ENCODE data around the gene ATG10.
"Not testable (repeated sequence)": the region's sequence is repeated elsewhere in the genome, so short reads cannot be mapped to it uniquely, and the experiment has no call there.

Gene ATG10

DNA sequence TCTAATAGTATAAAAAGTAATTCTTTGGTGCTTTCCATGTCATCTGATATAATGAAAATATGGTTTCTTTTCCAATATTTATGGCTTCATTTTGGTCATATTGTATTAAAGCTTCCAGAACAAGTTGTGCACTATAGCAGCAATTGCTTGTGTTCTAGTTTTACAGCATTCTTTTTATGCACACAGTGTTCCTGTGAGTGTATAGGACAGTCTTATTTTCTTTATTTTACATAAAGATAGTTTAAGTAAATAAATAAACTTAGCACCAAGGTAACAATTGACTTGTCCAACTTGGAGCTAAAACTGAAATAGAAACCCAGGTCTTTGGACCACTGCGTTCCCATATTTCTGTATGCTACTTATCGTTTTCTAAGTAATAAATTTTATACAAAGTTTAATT is 38.9 kb downstream of the ATG10 start:
- H3K27ac Mint-ChIP-seq: no peak overlapping the region
- no peaks in the 10 kb centered on the region for H3K36me3 Mint-ChIP-seq (ENCODE audit: low read depth)
- H3K27me3 Mint-ChIP-seq (ENCODE audit: low read depth): no peaks in the 10 kb centered on the region
- no peak overlapping the region for H3K4me3 Mint-ChIP-seq
- H3K4me1 Mint-ChIP-seq (ENCODE audit: low read depth): no peaks in the 10 kb centered on the region
- H3K9me3 Mint-ChIP-seq: peaks cover 7% of the 10 kb centered on the region

DNA sequence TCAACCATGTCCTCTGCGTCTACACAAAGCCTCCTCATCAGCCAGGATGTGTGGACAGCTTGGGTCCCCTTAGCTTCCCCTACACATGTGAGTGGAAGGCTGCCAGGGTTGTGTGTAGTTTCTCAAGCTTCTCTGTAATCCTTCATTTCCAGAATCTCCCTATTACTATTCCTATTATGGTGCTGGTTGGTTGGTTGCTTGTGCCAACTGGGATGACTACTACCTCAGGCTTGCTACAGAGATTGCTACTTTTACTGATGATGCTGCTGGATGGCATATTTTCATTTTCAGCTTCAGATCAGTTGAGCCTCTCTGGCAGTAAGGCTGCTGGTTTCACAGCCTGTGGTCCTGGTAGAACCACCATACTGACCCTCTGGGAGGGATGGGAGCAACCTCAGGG is 39.9 kb downstream of the ATG10 start:
- peaks cover 2% of the 10 kb centered on the region for H3K36me3 Mint-ChIP-seq (ENCODE audit: low read depth)
- H3K27ac Mint-ChIP-seq: no peak overlapping the region
- H3K4me3 Mint-ChIP-seq: no peak overlapping the region
- H3K27me3 Mint-ChIP-seq (ENCODE audit: low read depth): no peaks in the 10 kb centered on the region
- peaks cover 15% of the 10 kb centered on the region for H3K9me3 Mint-ChIP-seq
- H3K4me1 Mint-ChIP-seq (ENCODE audit: low read depth): no peaks in the 10 kb centered on the region

DNA sequence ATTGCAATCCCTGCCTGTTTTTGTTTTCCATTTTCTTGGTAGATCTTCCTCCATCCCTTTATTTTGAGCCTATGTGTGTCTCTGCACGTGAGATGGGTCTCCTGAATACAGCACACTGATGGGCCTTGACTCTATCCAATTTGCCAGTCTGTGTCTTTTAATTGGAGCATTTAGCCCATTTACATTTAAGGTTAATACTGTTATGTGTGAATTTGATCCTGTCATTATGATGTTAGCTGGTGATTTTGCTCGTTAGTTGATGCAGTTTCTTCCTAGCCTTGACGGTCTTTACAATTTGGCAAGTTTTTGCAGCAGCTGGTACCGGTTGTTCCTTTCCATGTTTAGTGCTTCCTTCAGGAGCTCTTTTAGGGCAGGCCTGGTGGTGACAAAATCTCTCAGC is 42.8 kb downstream of the ATG10 start:
- not testable (repeated sequence) for H3K36me3 Mint-ChIP-seq (ENCODE audit: low read depth); H3K4me1 Mint-ChIP-seq (ENCODE audit: low read depth); H3K27me3 Mint-ChIP-seq (ENCODE audit: low read depth); H3K27ac Mint-ChIP-seq; H3K4me3 Mint-ChIP-seq
- H3K9me3 Mint-ChIP-seq: peaks cover 15% of the 10 kb centered on the region

DNA sequence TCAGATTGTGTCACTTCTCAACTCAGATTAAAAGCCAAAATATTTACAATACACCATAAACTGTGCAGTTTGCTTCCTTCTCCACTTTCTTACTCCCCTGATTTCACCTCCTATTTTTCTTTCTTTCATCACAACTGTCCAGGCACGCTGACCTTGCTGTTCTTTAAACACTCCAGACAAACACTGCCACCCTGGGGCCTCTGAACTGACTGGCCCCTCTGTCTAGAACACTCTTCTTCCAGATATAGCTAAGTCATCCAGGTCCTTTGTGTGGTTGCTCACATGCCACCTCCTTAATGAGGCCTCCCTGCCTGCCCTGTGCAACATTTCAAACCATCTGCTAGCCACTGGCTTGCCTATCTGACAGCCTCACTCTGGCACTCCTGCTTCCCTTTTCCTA is 46.6 kb downstream of the ATG10 start:
- peaks cover 2% of the 10 kb centered on the region for H3K36me3 Mint-ChIP-seq (ENCODE audit: low read depth)
- H3K27me3 Mint-ChIP-seq (ENCODE audit: low read depth): no peaks in the 10 kb centered on the region
- H3K9me3 Mint-ChIP-seq: peaks cover 15% of the 10 kb centered on the region
- no peaks in the 10 kb centered on the region for H3K4me1 Mint-ChIP-seq (ENCODE audit: low read depth)
- H3K27ac Mint-ChIP-seq: no peak overlapping the region
- no peak overlapping the region for H3K4me3 Mint-ChIP-seq

DNA sequence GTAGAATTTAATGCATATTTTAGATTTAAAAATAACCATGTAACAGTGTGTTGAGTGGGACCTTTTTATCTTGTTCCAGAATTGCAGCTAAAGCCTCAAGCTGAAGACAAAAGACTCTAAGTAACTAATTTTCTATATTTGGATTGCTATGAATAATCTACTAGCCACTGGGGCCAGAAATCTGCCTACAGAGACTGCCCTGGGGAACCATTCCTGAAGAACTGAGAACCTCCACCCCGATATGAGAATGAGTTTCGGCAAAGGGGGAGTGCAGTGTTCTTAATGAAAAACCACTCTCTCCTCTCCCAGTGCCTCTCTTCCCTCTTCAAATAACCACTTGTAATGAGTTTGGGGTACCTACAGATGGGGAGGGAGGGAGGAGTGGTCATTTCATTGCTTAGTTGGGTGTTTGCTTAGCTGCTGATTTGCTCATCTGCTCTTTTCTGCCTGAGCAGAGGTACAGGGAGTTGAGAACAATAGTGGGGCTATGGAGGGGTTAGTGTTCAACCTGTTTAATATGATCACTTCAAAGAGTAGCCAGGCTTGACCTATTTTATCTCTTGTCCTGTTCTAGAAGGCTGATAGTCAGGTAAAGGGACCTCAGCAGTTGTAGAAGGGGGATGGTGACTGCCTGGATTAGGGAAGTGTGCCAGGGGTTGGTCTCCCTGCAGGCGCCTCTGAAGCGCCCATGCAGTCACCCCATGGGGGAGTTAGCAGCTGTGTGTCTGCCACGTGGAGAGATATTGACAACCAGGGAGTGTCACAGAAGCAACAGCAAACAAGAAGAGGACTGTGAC is 47.7 kb downstream of the ATG10 start:
- Mint-ChIP-seq H3K36me3 (ENCODE audit: low read depth) (peaks cover 2% of the 10 kb centered on the region), H3K4me1 (ENCODE audit: low read depth) (no peaks in the 10 kb centered on the region), H3K27me3 (ENCODE audit: low read depth) (no peaks in the 10 kb centered on the region), H3K27ac (no peak overlapping the region), H3K4me3 (no peak overlapping the region), H3K9me3 (peaks cover 15% of the 10 kb centered on the region)

DNA sequence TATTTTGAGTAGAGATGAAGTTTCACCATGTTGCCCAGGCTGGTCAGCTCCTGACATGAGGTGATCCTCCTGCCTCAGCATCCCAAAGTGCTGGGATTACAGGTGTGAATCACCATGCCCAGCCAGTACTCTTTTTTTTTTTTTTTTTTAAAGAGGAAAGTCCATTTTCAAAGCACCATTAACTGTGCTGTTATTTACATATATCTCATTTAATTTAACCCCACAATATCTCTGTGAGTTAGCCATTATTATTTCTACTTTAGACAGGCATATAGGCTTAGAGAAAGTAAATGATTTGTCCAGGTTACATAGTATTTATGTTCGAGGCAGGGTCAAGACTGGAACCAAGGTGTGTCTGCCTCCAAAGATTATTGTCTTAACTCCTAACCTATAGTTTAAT is 50.7 kb downstream of the ATG10 start:
- H3K36me3 Mint-ChIP-seq (ENCODE audit: low read depth): no peaks in the 10 kb centered on the region
- no peaks in the 10 kb centered on the region for H3K9me3 Mint-ChIP-seq
- H3K27me3 Mint-ChIP-seq (ENCODE audit: low read depth): no peaks in the 10 kb centered on the region
- no peaks in the 10 kb centered on the region for H3K4me1 Mint-ChIP-seq (ENCODE audit: low read depth)
- H3K4me3 Mint-ChIP-seq: no peak overlapping the region
- H3K27ac Mint-ChIP-seq: no peak overlapping the region

DNA sequence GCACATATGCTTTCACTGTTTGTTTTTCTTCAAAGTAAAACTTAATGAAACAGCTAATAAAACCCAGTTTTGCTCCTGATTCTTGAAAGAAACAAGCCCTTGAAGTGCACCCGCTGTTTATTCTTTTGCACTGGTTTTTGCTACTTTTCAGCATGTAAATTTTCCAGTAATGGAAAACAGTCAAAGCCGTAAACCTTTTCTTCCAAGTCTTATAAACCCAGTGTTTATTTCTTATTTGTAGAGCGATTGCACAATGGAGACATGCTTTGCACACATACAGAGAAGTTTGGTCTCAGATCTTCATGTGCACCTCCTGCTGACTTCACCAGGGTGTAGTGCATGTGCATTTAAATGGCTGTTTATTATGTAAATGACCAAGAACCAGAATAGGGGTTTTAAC is 51.8 kb downstream of the ATG10 start:
- Mint-ChIP-seq H3K9me3 (no peaks in the 10 kb centered on the region), H3K27me3 (ENCODE audit: low read depth) (no peaks in the 10 kb centered on the region), H3K4me3 (no peak overlapping the region), H3K4me1 (ENCODE audit: low read depth) (no peaks in the 10 kb centered on the region), H3K36me3 (ENCODE audit: low read depth) (no peaks in the 10 kb centered on the region), H3K27ac (no peak overlapping the region)

DNA sequence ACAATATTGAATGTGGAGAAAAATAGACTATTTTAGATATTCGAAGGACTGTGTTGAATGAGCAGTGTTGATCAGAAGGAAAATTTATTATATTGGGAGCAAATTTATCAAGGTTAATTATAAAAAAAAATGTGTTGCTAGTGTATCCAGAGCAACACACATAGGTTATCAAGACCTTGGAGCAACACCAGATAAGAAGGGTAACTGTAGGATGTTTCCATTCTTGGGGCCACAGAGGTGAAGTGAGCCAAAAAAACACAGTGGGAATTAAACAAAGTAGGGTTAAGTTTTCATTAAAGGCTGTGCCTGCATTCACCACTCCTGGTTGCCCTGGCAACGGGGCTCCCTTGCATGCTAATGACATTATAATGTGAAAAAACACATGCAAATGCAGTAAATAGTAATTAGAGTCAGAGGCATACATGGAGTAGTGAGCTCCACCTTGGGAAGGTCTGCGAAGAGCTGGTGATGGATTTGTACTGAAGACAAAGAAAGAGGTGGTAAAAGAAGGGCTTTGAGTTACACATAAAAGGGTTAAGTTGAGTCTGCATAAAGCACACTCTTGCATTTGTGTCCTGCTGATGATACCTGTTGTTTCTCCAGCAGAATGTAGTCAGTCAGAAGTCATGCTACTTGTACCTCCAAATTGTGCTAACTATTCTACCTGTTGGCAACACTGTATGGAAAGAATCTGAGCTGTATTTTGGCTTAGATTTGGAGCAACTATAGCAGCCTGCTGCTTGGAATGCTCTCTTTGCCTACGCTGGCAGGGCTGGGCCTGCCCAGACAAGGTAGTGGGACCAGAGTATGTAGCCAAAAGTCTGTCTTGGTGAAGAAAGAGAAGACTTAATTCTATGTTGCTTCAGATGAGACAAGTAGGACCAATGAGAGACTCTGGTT is 59.6 kb downstream of the ATG10 start:
- Mint-ChIP-seq H3K4me3 (no peak overlapping the region), H3K27ac (no peak overlapping the region)

DNA sequence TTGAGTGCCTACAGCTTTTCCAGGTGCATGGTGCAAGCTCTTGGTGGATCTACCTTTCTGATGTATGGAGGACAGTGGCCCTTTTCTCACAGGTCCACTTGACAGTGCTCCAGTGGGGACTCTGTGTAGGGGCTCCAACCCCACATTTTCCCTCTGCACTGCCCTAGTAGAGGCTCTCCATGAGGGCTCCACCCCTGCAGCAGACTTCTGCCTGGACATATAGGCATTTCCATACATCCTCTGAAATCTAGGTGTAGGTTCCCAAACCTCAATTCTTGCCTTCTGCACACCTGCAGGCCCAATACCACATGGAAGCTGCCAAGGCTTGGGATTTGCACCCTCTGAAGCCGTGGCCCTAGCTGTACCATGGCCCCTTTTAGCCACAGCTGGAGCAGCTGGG is 71.1 kb downstream of the ATG10 start:
- not testable (repeated sequence) for H3K4me1 Mint-ChIP-seq (ENCODE audit: low read depth); H3K36me3 Mint-ChIP-seq (ENCODE audit: low read depth); H3K27ac Mint-ChIP-seq; H3K4me3 Mint-ChIP-seq; H3K27me3 Mint-ChIP-seq (ENCODE audit: low read depth)
- peaks cover 35% of the 10 kb centered on the region for H3K9me3 Mint-ChIP-seq

More for the DNA sequence above, 59.6 kb downstream of the ATG10 start:
- H3K9me3 Mint-ChIP-seq: peaks cover 3% of the 10 kb centered on the region
- no peaks in the 10 kb centered on the region for H3K36me3 Mint-ChIP-seq (ENCODE audit: low read depth)
- no peaks in the 10 kb centered on the region for H3K4me1 Mint-ChIP-seq (ENCODE audit: low read depth)
- no peaks in the 10 kb centered on the region for H3K27me3 Mint-ChIP-seq (ENCODE audit: low read depth)

DNA sequence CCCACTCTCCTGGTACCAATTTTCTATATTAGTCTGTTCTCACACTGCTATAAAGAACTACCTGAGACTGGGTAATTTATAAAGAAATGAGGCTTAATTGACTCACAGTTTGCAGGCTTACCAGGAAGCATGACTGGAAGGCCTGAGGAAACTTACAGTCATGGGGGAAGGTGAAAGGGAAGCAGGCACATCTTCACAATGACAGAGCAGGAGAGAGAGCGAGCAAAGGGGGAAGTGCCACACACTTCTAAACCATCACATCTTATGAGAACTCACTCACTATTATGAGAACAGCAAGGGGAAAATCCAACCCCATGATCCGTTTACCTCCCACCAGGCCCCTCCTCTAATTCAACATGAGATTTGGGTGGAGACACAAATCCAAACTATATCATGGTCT is 72.2 kb downstream of the ATG10 start:
- H3K27ac Mint-ChIP-seq: no peak overlapping the region
- H3K9me3 Mint-ChIP-seq: peaks cover 29% of the 10 kb centered on the region
- H3K4me3 Mint-ChIP-seq: no peak overlapping the region
- H3K36me3 Mint-ChIP-seq (ENCODE audit: low read depth): peaks cover 8% of the 10 kb centered on the region
- no peaks in the 10 kb centered on the region for H3K4me1 Mint-ChIP-seq (ENCODE audit: low read depth)
- H3K27me3 Mint-ChIP-seq (ENCODE audit: low read depth): no peaks in the 10 kb centered on the region

DNA sequence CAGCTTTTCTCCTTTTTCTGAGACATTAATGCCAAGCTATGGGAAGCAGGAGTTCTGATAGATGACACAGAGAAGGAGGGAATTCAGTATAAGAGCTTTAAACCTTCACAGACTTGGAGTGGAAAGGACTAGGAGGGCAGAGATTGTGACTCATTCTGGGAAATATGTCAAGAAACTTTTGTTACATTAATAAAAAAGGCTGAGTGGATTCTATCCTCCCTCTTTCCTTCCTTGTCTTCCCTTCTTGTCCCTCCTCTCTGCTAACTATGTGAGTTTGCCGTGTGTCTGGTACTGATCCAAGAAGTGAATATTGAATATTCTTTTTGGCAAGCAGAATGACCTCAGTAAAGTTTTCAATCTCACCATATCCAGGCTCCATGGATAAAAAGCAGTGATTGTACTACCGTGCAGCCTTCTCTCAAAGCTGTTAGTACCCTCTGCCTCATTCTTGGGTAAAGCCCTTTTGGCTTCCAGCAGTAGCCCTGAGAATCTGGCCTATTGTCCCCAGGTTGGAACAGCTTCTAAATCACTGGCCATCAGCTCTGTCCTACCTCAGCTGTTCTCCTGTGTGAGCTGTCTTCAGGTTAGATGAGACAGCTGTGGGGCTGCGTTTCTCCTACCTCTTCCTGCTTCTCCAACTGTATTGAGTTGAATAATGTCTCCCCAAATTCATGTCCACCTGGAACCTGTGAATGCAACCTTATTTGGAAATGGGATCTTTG is 73.9 kb downstream of the ATG10 start:
- H3K27ac Mint-ChIP-seq: no peak overlapping the region
- H3K4me1 Mint-ChIP-seq (ENCODE audit: low read depth): no peaks in the 10 kb centered on the region
- no peak overlapping the region for H3K4me3 Mint-ChIP-seq
- H3K9me3 Mint-ChIP-seq: peaks cover 29% of the 10 kb centered on the region
- no peaks in the 10 kb centered on the region for H3K27me3 Mint-ChIP-seq (ENCODE audit: low read depth)
- peaks cover 8% of the 10 kb centered on the region for H3K36me3 Mint-ChIP-seq (ENCODE audit: low read depth)

DNA sequence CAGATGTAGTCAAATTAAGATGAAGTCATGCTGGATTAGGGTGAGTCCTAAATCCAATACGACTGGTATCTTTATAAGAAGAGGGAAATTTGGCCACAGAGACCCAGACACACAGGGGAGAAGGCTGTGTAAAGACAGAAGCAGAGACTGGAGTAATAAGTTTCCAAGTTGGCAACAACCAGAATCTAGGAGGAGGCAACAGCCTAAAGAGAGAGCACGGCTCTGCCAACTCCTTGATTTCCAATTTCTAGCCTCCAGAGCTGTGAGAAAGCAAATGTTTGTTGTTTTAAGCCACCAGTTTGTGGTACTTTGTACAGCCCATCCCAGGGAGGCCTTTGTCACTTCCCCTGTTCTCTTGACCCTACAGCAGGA is 74.4 kb downstream of the ATG10 start:
- Mint-ChIP-seq H3K9me3 (peaks cover 29% of the 10 kb centered on the region), H3K27me3 (ENCODE audit: low read depth) (no peaks in the 10 kb centered on the region), H3K27ac (no peak overlapping the region), H3K36me3 (ENCODE audit: low read depth) (peaks cover 8% of the 10 kb centered on the region), H3K4me1 (ENCODE audit: low read depth) (no peaks in the 10 kb centered on the region), H3K4me3 (no peak overlapping the region)

DNA sequence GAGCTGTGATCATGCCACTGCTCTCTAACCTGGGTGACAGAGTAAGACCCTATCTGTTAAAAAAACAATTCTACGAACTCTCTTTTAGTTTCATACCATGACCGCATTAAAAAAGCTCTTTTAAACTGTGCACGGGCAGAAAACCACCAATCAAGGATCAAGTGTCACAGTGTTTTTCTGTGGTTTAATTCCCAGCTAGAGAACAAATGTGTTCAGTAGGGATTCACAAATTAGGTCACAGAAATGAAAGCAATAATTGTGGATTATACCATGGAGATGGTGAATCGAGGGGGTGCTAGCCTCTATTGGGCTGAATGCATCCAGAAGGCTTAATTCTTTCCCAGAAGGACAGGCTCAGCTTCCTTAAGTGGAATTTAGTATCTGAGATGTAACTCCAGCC is 79.1 kb downstream of the ATG10 start:
- H3K27ac Mint-ChIP-seq: no peak overlapping the region

DNA sequence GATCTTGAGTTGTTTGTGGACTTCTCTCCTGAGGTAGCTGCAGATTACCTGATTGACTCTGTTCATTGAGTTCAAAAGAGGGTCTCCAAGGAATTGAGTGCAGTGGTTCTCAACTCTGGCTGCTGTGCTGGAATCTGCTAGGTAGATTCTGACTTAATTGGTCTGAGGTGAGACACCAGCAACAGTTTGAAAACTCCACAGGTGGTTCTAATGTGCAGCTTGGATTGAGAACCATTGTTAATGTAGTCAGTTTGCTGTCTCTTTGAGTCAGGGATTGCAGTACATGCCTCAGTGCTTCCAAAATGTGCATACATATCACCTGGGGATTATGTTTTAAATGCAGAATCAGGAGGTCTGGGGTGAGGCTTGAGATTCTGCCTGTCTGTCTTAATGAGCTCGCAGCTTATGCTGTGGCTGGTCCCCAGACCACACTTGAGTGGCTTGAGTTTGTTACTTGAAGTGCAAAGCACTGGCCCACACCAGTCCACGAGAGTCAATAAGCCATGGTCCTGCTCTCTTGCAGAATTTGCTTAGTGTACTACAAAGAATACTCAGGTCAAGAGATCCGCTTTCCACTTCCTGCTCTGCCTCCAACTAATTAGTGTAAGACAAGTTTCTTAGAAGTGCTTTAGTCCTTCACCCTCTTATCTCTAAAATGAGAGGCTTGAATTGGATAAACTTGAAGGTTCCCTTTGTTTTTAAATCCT is 82.3 kb downstream of the ATG10 start:
- no peak overlapping the region for H3K27ac Mint-ChIP-seq
- no peaks in the 10 kb centered on the region for H3K27me3 Mint-ChIP-seq (ENCODE audit: low read depth)
- no peaks in the 10 kb centered on the region for H3K9me3 Mint-ChIP-seq
- H3K4me3 Mint-ChIP-seq: no peak overlapping the region
- no peaks in the 10 kb centered on the region for H3K4me1 Mint-ChIP-seq (ENCODE audit: low read depth)
- H3K36me3 Mint-ChIP-seq (ENCODE audit: low read depth): no peaks in the 10 kb centered on the region

More for the DNA sequence above, 79.1 kb downstream of the ATG10 start:
- no peaks in the 10 kb centered on the region for H3K4me1 Mint-ChIP-seq (ENCODE audit: low read depth)
- H3K36me3 Mint-ChIP-seq (ENCODE audit: low read depth): no peaks in the 10 kb centered on the region
- no peak overlapping the region for H3K4me3 Mint-ChIP-seq
- peaks cover 8% of the 10 kb centered on the region for H3K9me3 Mint-ChIP-seq
- H3K27me3 Mint-ChIP-seq (ENCODE audit: low read depth): no peaks in the 10 kb centered on the region
